Mucosa of descending colon (tissue), 3 donors: ENCODE measurements around the gene DISP2. TPM values are rescaled to one million over a fixed set of nuclear protein-coding genes. Genes with fewer than 3 reads are reported as not detected.

Experiments
- ATAC-seq: fragments of 200-7000 bp; cut with Tn5 transposase; one replicate; pipeline ENCODE4 v1.9.1; 2020; ENCODE audit warnings: mild to moderate bottlenecking, moderate library complexity
- DNase-seq, 3 donors: peaks; one replicate each; pipeline ENCODE4 v3.0.0-alpha.2; 2020
- H3K36me3 ChIP-seq: fragments of 200-600 bp; one replicate; pipeline ENCODE4 v1.8.0; 2021; ENCODE audit warnings: low read depth, mild to moderate bottlenecking
- H3K4me1 ChIP-seq: fragments of 200-600 bp; one replicate; pipeline ENCODE4 v1.8.0; 2021; ENCODE audit warnings: low read depth, mild to moderate bottlenecking
- H3K4me3 ChIP-seq: fragments of 200-600 bp; one replicate; pipeline ENCODE4 v1.8.0; 2021; ENCODE audit warnings: mild to moderate bottlenecking
- H3K9me3 ChIP-seq: fragments of 200-600 bp; one replicate; pipeline ENCODE4 v1.8.0; 2021; ENCODE audit warnings: mild to moderate bottlenecking
- CTCF ChIP-seq: fragments of 200-600 bp; IDR thresholded peaks from one replicate; pipeline ENCODE4 v1.8.0; 2022; ENCODE audit warnings: antibody characterized with exemption, mild to moderate bottlenecking
- intact Hi-C, 2 donors: fragments of 100-400 bp; cut with DNase I in 1 of 2; cut with micrococcal nuclease in 1 of 2; formaldehyde crosslinking; loops; one replicate each; pipeline versions ENCODE4 v1.11.0 to v1.11.1; 2022; cut with DNase I, micrococcal nuclease
- total RNA-seq, 3 donors: library from RNA; stranded (reverse); fragmentation: NEBNext Ultra II Directional in 2 of 3; extraction: Animal tissue kit (Norgen Biotek cat#: 25700) in 2 of 3; gene quantifications; one replicate each; pipeline versions ENCODE4 v1.2.1 to v1.2.4, GENCODE V29; 2021 to 2023
- donor health status: DM: no; HTN: no; CAD: no; lungs with moderate emphysema.
- donor health status: DM: no; HTN: no; CAD: no.
- donor health status: DM: no; HTN: yes; CAD: no.

The DISP2 gene
- total RNA-seq, 3 donors from 2014 or later: 5.1 to 23.4 (median 16.1) TPM

GRCh38 chr15:40386480-40386879 lies 28.5 kb downstream of the DISP2 start:
- Histone ChIP-seq H3K4me1 (peaks cover 8% of the 10 kb centered on the region), H3K9me3 (no peaks in the 10 kb centered on the region), H3K36me3 (no peaks in the 10 kb centered on the region), H3K4me3 (no peak overlapping the region)
- DNase-seq (no peak), ATAC-seq (no peak)
- intact Hi-C loops: no loop called here
- TF ChIP-seq CTCF: no peak

GRCh38 chr15:40388941-40389823 lies 31.2 kb downstream of the DISP2 start:
- ATAC-seq: peak; percentile 25
- H3K4me1 ChIP-seq: no peaks in the 10 kb centered on the region
- no peak overlapping the region for H3K4me3 ChIP-seq
- H3K36me3 ChIP-seq: no peaks in the 10 kb centered on the region
- DNase-seq: no peak
- H3K9me3 ChIP-seq: no peaks in the 10 kb centered on the region
- intact Hi-C loops: no loop called here
- no peak for TF ChIP-seq CTCF

- no peaks in the 10 kb centered on the region for H3K36me3 ChIP-seq
Measured at GRCh38 chr15:40389824-40390595, 32.0 kb downstream of the DISP2 start.

GRCh38 chr15:40392986-40393948 lies 35.2 kb downstream of the DISP2 start:
- Histone ChIP-seq H3K36me3 (no peaks in the 10 kb centered on the region), H3K4me1 (no peaks in the 10 kb centered on the region), H3K9me3 (no peaks in the 10 kb centered on the region), H3K4me3 (no peak overlapping the region)
- ATAC-seq: peak; percentile 56
- DNase-seq: no peak
- TF ChIP-seq CTCF: no peak
- intact Hi-C loops: no loop called here

More at GRCh38 chr15:40389824-40390595, 32.0 kb downstream of the DISP2 start:
- Histone ChIP-seq H3K4me3 (no peak overlapping the region), H3K4me1 (no peaks in the 10 kb centered on the region), H3K9me3 (no peaks in the 10 kb centered on the region)
- no peak for DNase-seq
- no peak for ATAC-seq
- intact Hi-C loops: no loop called here
- no peak for TF ChIP-seq CTCF
